Endothelial cell of umbilical vein (primary cell): ENCODE results near the gene NGRN. TPM values are rescaled to one million over a fixed set of nuclear protein-coding genes. Genes with fewer than 3 reads are reported as not detected.

ENCODE experiments used
- BruUV-seq: library from RNA; stranded (reverse); fragments of 400-500 nt; replicated peaks from 2 replicates; lab custom pipeline; 2021; lab: Mats Ljungman, UMichigan
- CTCF ChIA-PET: fragments of 300-600, 350-600 bp; sonication (Branson Sonifier 250); formaldehyde crosslinking; loops from one replicate; lab custom pipeline; 2021; ENCODE audit warnings: antibody characterized with exemption, inconsistent platforms; lab: Charles Lee
- POLR2A ChIA-PET: fragments of 300-600, 350-600 bp; sonication (Branson Sonifier 250); formaldehyde crosslinking; loops from one replicate; lab custom pipeline; 2021; ENCODE audit warnings: antibody characterized with exemption, inconsistent platforms; lab: Charles Lee
- DNase-seq: peaks from one replicate; pipeline ENCODE4 v3.0.0-alpha.2; 2011; ENCODE audit warnings: low read depth, low spot score
- FAIRE-seq: peaks from 2 replicates; lab custom pipeline; 2011; peaks lifted over from hg19 to GRCh38; lab: Jason Lieb, UNC
- H2AFZ ChIP-seq: 2 replicates; pipeline ENCODE4 v1.6.0; 2012; ENCODE audit warnings: low read depth, low read length, control low read depth, inconsistent platforms
- H3K27ac ChIP-seq: 2 replicates; pipeline ENCODE4 v1.5.1; 2011; ENCODE audit warnings: low read depth, mild to moderate bottlenecking, control low read depth, low read length, moderate library complexity; ENCODE audit not compliant: insufficient read depth
- H3K27me3 ChIP-seq, 2 experiments: 2 replicates each; pipeline versions ENCODE4 v1.6.0 to v1.6.1; 2011; ENCODE audit warnings: low read length in 2 of 2, mixed read lengths in 1 of 2; ENCODE audit not compliant: control insufficient read depth in 2 of 2, insufficient read depth in 2 of 2
- H3K36me3 ChIP-seq, 2 experiments: 2 replicates in 1 of 2; 3 replicates in 1 of 2; pipeline ENCODE4 v1.5.1; 2011; ENCODE audit warnings: low read length in 2 of 2, mild to moderate bottlenecking in 1 of 2, moderate library complexity in 1 of 2; ENCODE audit not compliant: control insufficient read depth in 2 of 2, insufficient read depth in 2 of 2; ENCODE audit errors: extremely low read depth in 1 of 2
- H3K4me1 ChIP-seq: 3 replicates; pipeline ENCODE4 v1.5.1; 2011; ENCODE audit warnings: mild to moderate bottlenecking, low read length; ENCODE audit not compliant: control insufficient read depth, insufficient read depth; ENCODE audit errors: extremely low read depth
- H3K4me2 ChIP-seq: 2 replicates; pipeline ENCODE4 v1.6.1; 2011; ENCODE audit warnings: low read length, control low read depth, mixed read lengths; ENCODE audit not compliant: insufficient read depth
- H3K4me3 ChIP-seq, 3 experiments: fragments of 200-600 bp in 1 of 3; sonication (generic), shearing (Covaris generic) in 1 of 3; replicated peaks in 1 of 3; 2 replicates each; pipeline ENCODE4 v1.5.1; 2011 to 2016; ENCODE audit warnings: control low read depth in 3 of 3, low read length in 3 of 3, mild to moderate bottlenecking in 2 of 3, inconsistent platforms in 1 of 3, low read depth in 1 of 3, moderate library complexity in 1 of 3; ENCODE audit not compliant: insufficient read depth in 1 of 3
- H3K79me2 ChIP-seq: 2 replicates; pipeline ENCODE4 v1.6.0; 2012; ENCODE audit warnings: low read length, inconsistent platforms; ENCODE audit not compliant: control insufficient read depth, insufficient read depth
- H3K9ac ChIP-seq: replicated peaks from 2 replicates; pipeline ENCODE3; 2011; ENCODE audit warnings: low read length, control low read depth; ENCODE audit not compliant: insufficient read depth; ENCODE audit errors: extremely low read depth
- H3K9me1 ChIP-seq: replicated peaks from 3 replicates; pipeline ENCODE4 v1.6.0; 2011; ENCODE audit warnings: mild to moderate bottlenecking, low read length; ENCODE audit not compliant: control insufficient read depth, insufficient read depth; ENCODE audit errors: extremely low read depth
- H3K9me3 ChIP-seq: replicated peaks from 2 replicates; pipeline ENCODE4 v1.5.1; 2012; ENCODE audit warnings: low read length, inconsistent platforms; ENCODE audit not compliant: control insufficient read depth, insufficient read depth
- H4K20me1 ChIP-seq: replicated peaks from 2 replicates; pipeline ENCODE3; 2011; ENCODE audit warnings: mild to moderate bottlenecking, low read length; ENCODE audit not compliant: control insufficient read depth, insufficient read depth; ENCODE audit errors: extremely low read depth
- EZH2 ChIP-seq: IDR thresholded peaks from 2 replicates; pipeline ENCODE4 v1.6.1; 2012; ENCODE audit warnings: borderline replicate concordance, low read depth, mild to moderate bottlenecking, moderate library complexity, low read length, inconsistent platforms; ENCODE audit not compliant: severe bottlenecking
- FOS ChIP-seq: IDR thresholded peaks from 2 replicates; pipeline ENCODE4 v1.6.1; 2011; ENCODE audit warnings: mild to moderate bottlenecking, low read length, moderate library complexity, borderline replicate concordance; ENCODE audit not compliant: insufficient read depth
- GATA2 ChIP-seq: IDR thresholded peaks from 2 replicates; pipeline ENCODE4 v1.7.0; 2011; ENCODE audit warnings: low read depth, mild to moderate bottlenecking, moderate library complexity, mixed read lengths, low read length; ENCODE audit not compliant: insufficient read length, insufficient read depth
- JUN ChIP-seq: IDR thresholded peaks from 2 replicates; pipeline ENCODE4 v1.6.1; 2011; ENCODE audit warnings: borderline replicate concordance, low read depth; ENCODE audit not compliant: insufficient read length, insufficient read depth
- POLR2A ChIP-seq: IDR thresholded peaks from 2 replicates; pipeline ENCODE4 v1.6.1; 2012; ENCODE audit warnings: low read depth, mild to moderate bottlenecking, control low read depth, low read length
- POLR2AphosphoS5 ChIP-seq: IDR thresholded peaks from 2 replicates; pipeline ENCODE4 v1.6.1; 2012; ENCODE audit warnings: low read depth, mild to moderate bottlenecking, control low read depth, low read length, moderate library complexity; ENCODE audit not compliant: insufficient read depth
- dilution Hi-C: fragments of 300-500 bp; cut with MboI; formaldehyde crosslinking; loops from one replicate; pipeline ENCODE4 v1.15.0; 2019; ENCODE audit warnings: low sequenced_read_pairs; ENCODE audit not compliant: extremely low pct_ligation_motif_present
- intact Hi-C: fragments of 100-400 bp; cut with micrococcal nuclease; formaldehyde crosslinking; loops from one replicate; pipeline ENCODE4 v1.10.0; 2022
- polyA plus RNA-seq, 4 experiments: library from polyadenylated mRNA; depleted of rRNA in 3 of 4; stranded (reverse) in 3 of 4; unstranded in 1 of 4; fragments of >200 nt; gene quantifications; 2 replicates each; pipeline versions ENCODE4 v1.2.1 to v1.2.3, GENCODE V29; 2011 to 2012; ENCODE audit warnings: missing spikeins in 1 of 4
- small RNA-seq: library from RNA; depleted of rRNA; stranded (forward); fragments of <200 nt; gene quantifications from one replicate; pipeline ENCODE3, GENCODE V24; 2012; ENCODE audit warnings: low replicate concordance, low read depth; ENCODE audit not compliant: insufficient read depth, insufficient read length
- total RNA-seq: library from RNA; stranded (reverse); gene quantifications from 2 replicates; pipeline ENCODE4 v1.2.3, GENCODE V29; 2021
- TF ChIP-seq, protein P1 (sequence below), 2 donors: IDR thresholded peaks; 1 replicate in 1 of 2; 2 replicates in 1 of 2; pipeline ENCODE4 v1.5.1; 2011; ENCODE audit warnings: low read length in 2 of 2, mild to moderate bottlenecking in 2 of 2, moderate library complexity in 2 of 2, control low read depth in 1 of 2, inconsistent platforms in 1 of 2, low read depth in 1 of 2; ENCODE audit not compliant: insufficient read depth in 1 of 2; ENCODE audit errors: extremely low read depth in 1 of 2
- TF ChIP-seq, protein P2 (sequence below): IDR thresholded peaks from 2 replicates; pipeline ENCODE4 v1.6.1; 2011; ENCODE audit not compliant: insufficient read depth, insufficient read length

The NGRN gene
- total and polyA plus RNA-seq, 2 donors (not counting 3 experiments of a cell fraction or from before 2014, with no cell fraction given), result 28.9 to 56.5 TPM

DNA sequence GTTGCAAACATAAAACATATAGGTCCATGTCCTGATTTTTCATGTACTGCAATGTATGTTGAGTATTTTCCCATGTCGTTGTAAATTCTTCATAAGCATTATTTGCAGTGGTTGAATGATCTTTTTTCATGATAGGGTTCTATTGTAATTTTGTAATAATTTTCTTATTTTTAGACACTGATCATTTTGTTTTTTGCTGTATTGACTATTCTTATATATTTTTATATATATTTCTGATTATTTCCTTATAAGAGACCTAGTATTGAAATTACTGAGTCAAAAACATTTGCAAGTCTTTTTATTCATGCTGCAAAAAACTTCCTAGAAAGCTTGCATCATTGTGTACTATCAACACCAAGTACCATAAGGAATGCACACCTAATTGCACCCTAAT, 55.4 kb downstream of the NGRN start:
- Histone ChIP-seq H3K79me2 (no peaks in the 10 kb centered on the region), H3K4me1 (peaks cover 3% of the 10 kb centered on the region), H3K9me3 (no peaks in the 10 kb centered on the region), H2AFZ (no peak overlapping the region), H3K4me3 (no peak overlapping the region), H3K27me3 (no peaks in the 10 kb centered on the region), H3K9ac (no peak overlapping the region), H3K4me2 (no peak overlapping the region), H3K36me3 (no peaks in the 10 kb centered on the region), H3K27ac (no peak overlapping the region), H4K20me1 (no peaks in the 10 kb centered on the region), H3K9me1 (no peaks in the 10 kb centered on the region)
- intact Hi-C loops (loop anchor here (1.0 to 2.0 kb wide), 7 partner anchors 41 to 565 kb away; partner anchors contain the start of gene IQGAP1), dilution Hi-C loops (no loop called here)
- no TSS peak for BruUV-seq
- ChIA-PET POLR2A (no interaction called here), CTCF (interaction anchor here (0.7 to 5.3 kb wide), 22 partner anchors 10 to 611 kb away, joined by 3 to 148 read pairs (median 9); partner anchors contain the start of gene IQGAP1)
- no peak for TF ChIP-seq JUN
- no peak for TF ChIP-seq POLR2A
- TF ChIP-seq, protein P1, sequence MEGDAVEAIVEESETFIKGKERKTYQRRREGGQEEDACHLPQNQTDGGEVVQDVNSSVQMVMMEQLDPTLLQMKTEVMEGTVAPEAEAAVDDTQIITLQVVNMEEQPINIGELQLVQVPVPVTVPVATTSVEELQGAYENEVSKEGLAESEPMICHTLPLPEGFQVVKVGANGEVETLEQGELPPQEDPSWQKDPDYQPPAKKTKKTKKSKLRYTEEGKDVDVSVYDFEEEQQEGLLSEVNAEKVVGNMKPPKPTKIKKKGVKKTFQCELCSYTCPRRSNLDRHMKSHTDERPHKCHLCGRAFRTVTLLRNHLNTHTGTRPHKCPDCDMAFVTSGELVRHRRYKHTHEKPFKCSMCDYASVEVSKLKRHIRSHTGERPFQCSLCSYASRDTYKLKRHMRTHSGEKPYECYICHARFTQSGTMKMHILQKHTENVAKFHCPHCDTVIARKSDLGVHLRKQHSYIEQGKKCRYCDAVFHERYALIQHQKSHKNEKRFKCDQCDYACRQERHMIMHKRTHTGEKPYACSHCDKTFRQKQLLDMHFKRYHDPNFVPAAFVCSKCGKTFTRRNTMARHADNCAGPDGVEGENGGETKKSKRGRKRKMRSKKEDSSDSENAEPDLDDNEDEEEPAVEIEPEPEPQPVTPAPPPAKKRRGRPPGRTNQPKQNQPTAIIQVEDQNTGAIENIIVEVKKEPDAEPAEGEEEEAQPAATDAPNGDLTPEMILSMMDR (IDR thresholded peaks at IDR 0.05; ENCODE audit: extremely low read depth in 1 of 2, insufficient read depth in 1 of 2, low read depth in 1 of 2, low read length in 2 of 2), result no peak
- TF ChIP-seq POLR2AphosphoS5, result no peak
- TF ChIP-seq, protein P2, sequence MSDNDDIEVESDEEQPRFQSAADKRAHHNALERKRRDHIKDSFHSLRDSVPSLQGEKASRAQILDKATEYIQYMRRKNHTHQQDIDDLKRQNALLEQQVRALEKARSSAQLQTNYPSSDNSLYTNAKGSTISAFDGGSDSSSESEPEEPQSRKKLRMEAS, result no peak
- no peak for TF ChIP-seq GATA2
- TF ChIP-seq EZH2, result no peak
- TF ChIP-seq FOS, result no peak
- FAIRE-seq, result no peak
- no peak for DNase-seq

Small RNA genes within 50 kb of the gene (small RNA-seq; reads per million reads assigned to genes)
- gene AC091167.3, result not detected
- not detected for gene RN7SL736P

Other genes starting within 250 kb of the NGRN start
- 127 and 133 TPM in 2 replicates for gene IDH2, start 163.2 kb upstream of the NGRN start, total RNA-seq
- gene IDH2, start 163.2 kb upstream of the NGRN start, polyA plus RNA-seq, result 123 and 137 TPM in 2 replicates
- gene SEMA4B, start 64.3 kb upstream of the NGRN start, total RNA-seq, result 7.1 and 7.8 TPM in 2 replicates
- 6.1 and 7.5 TPM in 2 replicates for gene SEMA4B, start 64.3 kb upstream of the NGRN start, polyA plus RNA-seq
- 58.3 and 61.0 TPM in 2 replicates for gene CIB1, start 31.7 kb upstream of the NGRN start, total RNA-seq
- gene CIB1, start 31.7 kb upstream of the NGRN start, polyA plus RNA-seq, result 105 and 137 TPM in 2 replicates
- 4.4 and 7.2 TPM in 2 replicates for gene GDPGP1, start 31.5 kb upstream of the NGRN start, total RNA-seq
- 4.8 and 6.0 TPM in 2 replicates for gene GDPGP1, start 31.5 kb upstream of the NGRN start, polyA plus RNA-seq
- not detected in 2 replicates for gene TTLL13, start 16.1 kb upstream of the NGRN start, total RNA-seq
- gene TTLL13, start 16.1 kb upstream of the NGRN start, polyA plus RNA-seq, result 0.04 and 0.05 TPM in 2 replicates
- 2.6 and 3.9 TPM in 2 replicates for gene ZNF774, start 86.6 kb downstream of the NGRN start, total RNA-seq
- gene ZNF774, start 86.6 kb downstream of the NGRN start, polyA plus RNA-seq, result 0.89 and 0.98 TPM in 2 replicates
- gene IQGAP1, start 122.6 kb downstream of the NGRN start, total RNA-seq, result 244 and 258 TPM in 2 replicates
- 82.2 and 84.7 TPM in 2 replicates for gene IQGAP1, start 122.6 kb downstream of the NGRN start, polyA plus RNA-seq